GM19468 (cell line): Measurements from ENCODE around the gene CD109.
"Not testable (repeated sequence)": the region's sequence is repeated elsewhere in the genome, so short reads cannot be mapped to it uniquely, and the experiment has no call there.

Source experiments
- ATAC-seq: cut with Tn5 transposase; IDR thresholded peaks from one replicate; pipeline ENCODE4 v1.9.1; 2021; ENCODE audit warnings: mild to moderate bottlenecking, moderate library complexity, moderate number of reproducible peaks; ENCODE audit not compliant: unreplicated experiment; ENCODE audit errors: extremely low read depth

Gene CD109

GRCh38 chr6:73826571-73826970, 130.6 kb downstream of the CD109 start:
- ATAC-seq: no peak

- no peak for ATAC-seq
Observed at GRCh38 chr6:73830119-73830518, 134.1 kb downstream of the CD109 start.

GRCh38 chr6:73832313-73832712, 136.3 kb downstream of the CD109 start:
- no peak for ATAC-seq

GRCh38 chr6:73844696-73845095, 148.7 kb downstream of the CD109 start:
- ATAC-seq: not testable (repeated sequence)

- not testable (repeated sequence) for ATAC-seq
Observed at GRCh38 chr6:73851048-73851447, 155.0 kb downstream of the CD109 start.

GRCh38 chr6:73854998-73855718, 159.2 kb downstream of the CD109 start:
- no peak for ATAC-seq

- ATAC-seq: no peak
Observed at GRCh38 chr6:73857341-73857890, 161.4 kb downstream of the CD109 start.

GRCh38 chr6:73858376-73858775, 162.4 kb downstream of the CD109 start:
- no peak for ATAC-seq

- ATAC-seq: no peak
Observed at GRCh38 chr6:73860303-73860702, 164.3 kb downstream of the CD109 start.

GRCh38 chr6:73866305-73866704, 170.3 kb downstream of the CD109 start:
- no peak for ATAC-seq

- no peak for ATAC-seq
Observed at GRCh38 chr6:73867411-73867810, 171.4 kb downstream of the CD109 start.

- ATAC-seq: no peak
Observed at GRCh38 chr6:73870907-73871306, 174.9 kb downstream of the CD109 start.

- ATAC-seq: no peak
Observed at GRCh38 chr6:73873081-73873480, 177.1 kb downstream of the CD109 start.
